Testis (tissue), 2 donors: Measurements from ENCODE around the gene FEN1.

Experiments
- POLR2A ChIP-seq: fragments of 450-650 bp; IDR thresholded peaks from one replicate; pipeline ENCODE4 v1.6.1; 2017; ENCODE audit warnings: antibody characterized with exemption, mild to moderate bottlenecking, moderate library complexity
- TF ChIP-seq, protein P1 (sequence below), 3 experiments: fragments of 450-650 bp in 2 of 3; fragments of 200-600 bp in 1 of 3; sonication (generic) in 1 of 3; IDR thresholded peaks; one replicate each; pipeline ENCODE4 v1.5.1; 2016 to 2019; ENCODE audit warnings: antibody characterized with exemption in 3 of 3, mild to moderate bottlenecking in 2 of 3, moderate library complexity in 1 of 3

- TF ChIP-seq, protein P1, sequence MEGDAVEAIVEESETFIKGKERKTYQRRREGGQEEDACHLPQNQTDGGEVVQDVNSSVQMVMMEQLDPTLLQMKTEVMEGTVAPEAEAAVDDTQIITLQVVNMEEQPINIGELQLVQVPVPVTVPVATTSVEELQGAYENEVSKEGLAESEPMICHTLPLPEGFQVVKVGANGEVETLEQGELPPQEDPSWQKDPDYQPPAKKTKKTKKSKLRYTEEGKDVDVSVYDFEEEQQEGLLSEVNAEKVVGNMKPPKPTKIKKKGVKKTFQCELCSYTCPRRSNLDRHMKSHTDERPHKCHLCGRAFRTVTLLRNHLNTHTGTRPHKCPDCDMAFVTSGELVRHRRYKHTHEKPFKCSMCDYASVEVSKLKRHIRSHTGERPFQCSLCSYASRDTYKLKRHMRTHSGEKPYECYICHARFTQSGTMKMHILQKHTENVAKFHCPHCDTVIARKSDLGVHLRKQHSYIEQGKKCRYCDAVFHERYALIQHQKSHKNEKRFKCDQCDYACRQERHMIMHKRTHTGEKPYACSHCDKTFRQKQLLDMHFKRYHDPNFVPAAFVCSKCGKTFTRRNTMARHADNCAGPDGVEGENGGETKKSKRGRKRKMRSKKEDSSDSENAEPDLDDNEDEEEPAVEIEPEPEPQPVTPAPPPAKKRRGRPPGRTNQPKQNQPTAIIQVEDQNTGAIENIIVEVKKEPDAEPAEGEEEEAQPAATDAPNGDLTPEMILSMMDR (IDR thresholded peaks at IDR 0.05), result no peak
- TF ChIP-seq POLR2A, result no peak
Observed at GRCh38 chr11:61841636-61842527, 49.2 kb downstream of the FEN1 start.
